Measurements from ENCODE around the gene TNIK.

- no peak for TF ChIP-seq CTCF (IDR thresholded peaks at IDR 0.05)
- TF ChIP-seq EP300 (IDR thresholded peaks at IDR 0.05) = no peak
- no peak for TF ChIP-seq POLR2A (IDR thresholded peaks at IDR 0.05)
- no peak for TF ChIP-seq POLR2AphosphoS5 (IDR thresholded peaks at IDR 0.05)
Observed at GRCh38 chr3:171401432-171401831, 58.8 kb downstream of the TNIK start.

All from gastroesophageal sphincter (tissue), 3 donors.